GM19035 (cell line): ENCODE results near the gene ACSL1.

ENCODE experiments used
- ATAC-seq: cut with Tn5 transposase; IDR thresholded peaks from one replicate; pipeline ENCODE4 v1.9.1; 2021; ENCODE audit not compliant: unreplicated experiment

The ACSL1 gene, protein sequence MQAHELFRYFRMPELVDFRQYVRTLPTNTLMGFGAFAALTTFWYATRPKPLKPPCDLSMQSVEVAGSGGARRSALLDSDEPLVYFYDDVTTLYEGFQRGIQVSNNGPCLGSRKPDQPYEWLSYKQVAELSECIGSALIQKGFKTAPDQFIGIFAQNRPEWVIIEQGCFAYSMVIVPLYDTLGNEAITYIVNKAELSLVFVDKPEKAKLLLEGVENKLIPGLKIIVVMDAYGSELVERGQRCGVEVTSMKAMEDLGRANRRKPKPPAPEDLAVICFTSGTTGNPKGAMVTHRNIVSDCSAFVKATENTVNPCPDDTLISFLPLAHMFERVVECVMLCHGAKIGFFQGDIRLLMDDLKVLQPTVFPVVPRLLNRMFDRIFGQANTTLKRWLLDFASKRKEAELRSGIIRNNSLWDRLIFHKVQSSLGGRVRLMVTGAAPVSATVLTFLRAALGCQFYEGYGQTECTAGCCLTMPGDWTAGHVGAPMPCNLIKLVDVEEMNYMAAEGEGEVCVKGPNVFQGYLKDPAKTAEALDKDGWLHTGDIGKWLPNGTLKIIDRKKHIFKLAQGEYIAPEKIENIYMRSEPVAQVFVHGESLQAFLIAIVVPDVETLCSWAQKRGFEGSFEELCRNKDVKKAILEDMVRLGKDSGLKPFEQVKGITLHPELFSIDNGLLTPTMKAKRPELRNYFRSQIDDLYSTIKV

DNA sequence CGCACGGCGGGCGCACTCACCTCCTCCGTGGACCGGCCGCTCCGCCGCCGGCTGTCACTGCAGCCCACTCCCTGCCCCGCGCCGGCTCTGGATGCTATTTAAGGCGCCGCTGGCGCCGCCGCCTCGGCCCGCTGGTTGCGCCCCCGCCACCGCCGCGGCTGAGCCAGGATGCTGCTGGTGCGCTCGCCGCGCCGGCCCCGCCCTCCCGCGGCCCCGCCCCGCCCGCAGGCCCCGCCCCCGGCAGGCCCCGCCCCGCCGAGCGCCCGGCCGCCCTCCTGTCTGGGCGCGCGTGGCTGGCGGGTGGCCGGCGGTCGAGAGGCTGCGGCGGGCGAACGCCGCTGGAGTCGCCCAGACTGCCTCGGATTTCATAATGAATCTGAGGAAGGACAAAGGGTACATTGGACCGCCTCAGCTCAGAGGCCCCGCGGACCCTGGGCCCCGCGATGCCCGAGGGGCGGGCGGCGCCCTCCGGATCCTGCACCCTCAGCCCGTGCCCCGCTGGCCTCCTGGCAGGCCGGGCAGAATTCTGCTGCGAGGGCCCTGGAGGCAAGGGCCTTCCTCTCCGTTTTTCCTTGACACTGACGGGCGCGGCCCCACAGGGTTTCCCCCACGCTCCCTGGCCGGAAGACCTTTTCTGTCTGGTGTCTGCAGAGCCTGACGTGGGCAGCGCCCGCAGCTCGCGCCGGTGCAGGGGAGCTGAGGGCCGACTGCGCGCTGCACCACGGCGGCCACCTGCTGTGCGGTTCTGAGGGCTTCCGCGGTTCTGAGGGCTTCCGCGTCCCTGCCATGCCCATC is at the start of gene ACSL1:
Gene ACSL1, minus strand, starts transcription at position 73 of the 795 bp plus-strand sequence. CDS start 22,454 bp downstream, outside the sequence.
- ATAC-seq = peak; percentile 77

DNA sequence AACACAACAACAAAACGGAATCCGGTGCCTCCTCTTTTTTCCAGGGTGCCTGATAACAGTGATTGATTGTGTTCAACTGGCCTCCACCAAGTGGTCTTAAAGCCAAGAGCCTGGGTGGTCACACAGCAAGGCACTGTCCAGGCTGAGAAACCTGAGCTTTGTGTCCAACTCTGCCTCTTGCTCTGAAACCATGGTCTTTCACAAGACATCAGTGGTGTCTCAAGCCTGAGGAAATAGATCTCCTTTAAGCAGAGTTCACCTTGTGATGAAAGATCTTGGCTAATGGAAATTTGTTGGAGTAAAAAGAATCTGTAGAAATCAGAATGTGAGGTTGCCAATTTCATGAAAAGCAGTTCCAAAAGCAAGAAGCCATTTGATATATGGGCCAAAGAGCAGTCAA is 47.3 kb upstream of the ACSL1 start:
- no peak for ATAC-seq

DNA sequence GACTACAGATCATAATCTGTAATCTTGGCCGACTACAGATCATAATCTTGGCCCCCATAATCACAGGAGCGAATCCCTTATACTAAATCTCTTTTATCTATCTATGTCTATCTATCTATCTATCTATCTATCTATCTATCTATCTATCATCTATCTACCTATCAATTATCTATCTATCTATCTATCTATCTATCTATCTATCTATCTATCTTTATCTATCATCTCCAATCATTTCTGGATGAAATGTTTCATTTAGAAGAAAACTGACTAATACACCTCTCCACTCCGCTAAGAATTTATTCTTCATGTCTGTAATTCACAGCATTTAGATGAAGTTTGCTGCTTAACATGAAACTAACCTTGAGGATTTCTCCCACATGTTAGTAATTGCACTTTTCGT is 45.0 kb upstream of the ACSL1 start:
- no peak for ATAC-seq

DNA sequence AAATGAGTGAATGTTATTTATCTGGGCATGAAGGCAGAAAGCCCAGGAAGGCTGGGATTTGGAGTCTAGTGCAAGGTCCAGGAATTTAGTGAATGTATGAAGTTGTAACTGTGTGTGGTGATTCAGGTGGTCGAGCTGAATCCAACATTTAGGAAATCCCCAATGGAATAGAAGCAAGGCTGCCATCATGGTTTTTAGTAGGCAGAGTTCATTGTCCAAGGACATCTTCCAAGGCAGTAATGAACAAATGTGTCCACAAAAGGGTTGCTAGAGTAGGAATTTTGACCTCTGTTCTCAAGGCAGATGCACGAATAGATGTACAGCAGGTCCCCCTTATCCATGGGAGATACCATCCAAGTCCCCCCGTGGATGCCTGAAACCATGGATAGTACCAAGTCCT is 42.9 kb upstream of the ACSL1 start:
- ATAC-seq = no peak

DNA sequence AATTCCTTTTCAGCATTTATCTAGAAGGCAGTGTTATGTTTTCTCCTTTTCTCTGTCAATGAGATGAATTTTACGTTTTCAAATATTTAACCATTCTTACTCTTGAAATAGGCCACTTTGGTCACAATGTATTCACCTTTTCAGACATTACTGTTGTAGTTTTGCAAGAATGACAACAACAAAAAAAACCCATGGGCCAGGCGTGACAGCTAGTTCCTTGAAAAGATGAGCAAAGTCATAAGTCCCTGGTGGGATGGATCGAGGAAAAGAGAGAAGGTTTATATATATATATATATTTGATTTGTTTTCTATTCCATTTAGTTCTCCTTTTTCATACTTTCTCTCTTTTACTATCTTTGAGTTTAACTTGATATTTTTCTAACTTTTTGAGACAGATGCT is 38.1 kb upstream of the ACSL1 start:
- ATAC-seq = no peak

DNA sequence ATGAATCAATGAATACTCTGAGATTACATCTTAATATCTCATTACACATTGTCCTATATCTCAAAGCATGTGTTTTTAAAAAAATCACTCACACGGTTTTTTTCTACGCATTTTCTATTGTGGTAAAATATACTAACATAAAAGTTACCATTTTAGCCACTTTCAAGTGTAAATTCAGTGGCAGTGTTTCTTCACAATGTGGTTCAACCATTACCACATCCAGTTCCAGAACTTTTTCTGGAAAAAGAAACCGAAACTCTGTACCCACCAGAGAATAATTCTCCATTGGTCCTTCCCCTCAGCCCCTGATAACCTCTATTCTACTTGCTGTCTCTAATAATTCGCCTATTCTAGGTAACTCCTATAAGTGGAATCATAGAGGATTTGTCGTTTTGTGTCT is 35.3 kb upstream of the ACSL1 start:
- no peak for ATAC-seq

DNA sequence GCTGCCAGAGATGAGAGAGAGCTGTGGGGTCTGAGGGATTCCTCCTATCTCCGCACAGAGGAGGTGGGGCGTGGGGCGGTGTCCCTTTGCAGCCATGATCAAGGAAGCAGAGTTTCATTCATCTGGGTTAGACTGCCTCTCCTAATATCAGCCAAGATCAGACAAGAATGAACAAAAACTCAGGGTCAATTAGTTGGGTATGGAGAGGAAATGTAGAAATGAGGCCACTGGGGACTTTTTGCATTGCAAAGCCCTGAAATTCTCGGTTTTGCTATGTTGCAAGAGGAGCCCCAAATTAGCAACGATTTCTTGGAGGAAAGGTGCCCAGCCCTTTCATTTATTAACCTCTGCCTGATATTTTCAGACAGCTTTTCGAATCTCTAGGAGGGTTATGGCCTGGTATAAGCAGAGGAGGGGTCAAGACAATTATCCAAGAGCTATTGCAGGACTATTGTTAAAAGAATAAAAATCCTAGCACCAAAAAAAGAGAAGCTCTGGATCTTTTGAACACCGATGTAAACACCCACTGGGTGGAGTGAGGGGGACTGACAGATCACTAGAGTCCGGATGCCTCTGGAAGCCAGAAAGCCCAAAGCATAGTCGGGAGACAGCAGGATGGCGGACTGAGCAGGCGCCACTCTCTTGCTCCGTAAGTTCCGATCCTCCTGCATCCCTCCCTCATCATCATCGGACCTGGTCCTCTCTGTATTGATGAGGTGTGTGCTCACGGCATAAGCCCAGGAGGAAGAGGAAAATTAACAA is 34.4 kb upstream of the ACSL1 start:
- ATAC-seq = no peak

DNA sequence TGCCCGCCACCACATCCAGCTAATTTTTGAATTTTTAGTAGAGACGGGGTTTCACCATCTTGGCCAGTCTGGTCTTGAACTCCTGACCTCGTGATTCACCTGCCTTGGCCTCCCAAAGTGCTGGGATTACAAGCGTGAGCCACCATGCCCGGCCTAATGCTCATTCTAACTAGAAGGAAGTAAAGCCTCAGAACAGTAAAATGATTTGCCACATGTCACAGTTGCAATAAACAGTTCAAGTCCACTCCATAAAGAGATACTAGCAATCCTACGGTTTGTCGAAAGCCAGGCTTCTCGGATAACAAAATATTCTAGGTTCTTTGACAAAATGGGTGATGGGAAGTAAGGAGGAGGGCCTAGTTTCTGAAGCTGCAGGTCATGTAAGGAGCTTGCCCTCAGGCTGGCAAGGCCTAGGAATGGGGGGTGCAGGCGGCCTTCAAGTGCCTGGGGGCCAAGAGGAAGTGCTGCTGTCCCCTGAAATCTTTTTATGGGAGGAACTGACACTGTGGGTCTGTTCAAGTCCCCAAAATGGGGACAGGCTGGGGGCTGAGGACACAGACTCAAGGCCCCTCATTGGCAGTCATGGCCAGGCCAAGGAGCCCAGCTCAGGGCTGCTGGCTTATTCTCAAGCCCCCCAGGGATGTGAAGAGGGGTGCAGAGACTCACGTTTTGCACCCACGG is 31.8 kb upstream of the ACSL1 start:
- ATAC-seq = no peak

DNA sequence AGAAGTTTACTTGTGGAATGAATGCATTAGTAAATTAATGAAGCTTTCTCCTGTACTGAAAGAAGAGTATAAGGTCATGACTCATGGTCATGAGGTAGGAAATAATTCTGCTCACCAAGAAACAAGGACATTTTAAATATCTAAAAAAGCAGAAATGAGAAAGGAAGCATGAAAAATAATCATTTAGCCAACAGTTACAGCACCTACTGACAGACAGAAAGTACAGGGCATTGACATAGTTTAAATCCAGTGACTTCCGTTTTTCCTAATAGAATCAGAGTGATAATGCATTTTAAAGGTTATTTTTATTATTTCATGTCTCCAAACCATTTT is 30.5 kb upstream of the ACSL1 start:
- no peak for ATAC-seq

DNA sequence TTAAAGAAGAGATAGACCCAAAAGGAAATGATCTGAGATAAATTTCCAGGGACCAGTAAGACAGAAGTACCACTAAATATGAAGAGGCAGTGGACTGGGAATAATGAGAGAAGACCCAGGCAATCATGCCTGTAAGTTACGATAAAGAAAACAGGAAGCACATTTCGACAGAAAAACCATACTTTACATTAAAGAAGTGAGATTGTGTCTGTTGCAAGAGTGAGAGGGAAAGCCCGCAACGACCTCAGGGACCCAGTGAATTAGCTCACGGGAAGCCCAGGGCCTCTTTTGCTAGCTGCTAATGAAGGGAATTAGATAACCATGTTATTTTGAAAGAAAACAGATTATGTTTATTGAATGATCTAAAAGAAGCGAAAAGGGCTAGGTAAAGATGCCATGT is 28.9 kb upstream of the ACSL1 start:
- no peak for ATAC-seq

DNA sequence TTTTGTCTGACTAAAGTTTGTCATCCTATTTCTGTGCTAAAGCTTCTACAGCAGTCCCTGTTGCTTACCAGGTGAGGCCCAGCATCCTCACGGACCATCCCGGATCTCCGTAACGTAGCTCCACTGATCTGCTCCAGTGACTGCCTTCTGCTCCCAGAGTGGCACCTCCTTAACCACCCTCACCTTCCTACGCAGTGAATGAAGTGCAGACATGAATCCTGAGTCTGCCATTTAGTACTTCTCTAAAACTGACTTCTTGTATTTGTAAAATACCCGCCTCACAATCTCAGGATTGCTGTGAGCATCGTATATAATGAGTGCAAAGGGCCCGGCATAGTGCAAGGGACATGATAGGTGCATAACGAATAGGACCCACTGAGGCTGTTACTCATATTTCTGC is 27.7 kb upstream of the ACSL1 start:
- no peak for ATAC-seq

DNA sequence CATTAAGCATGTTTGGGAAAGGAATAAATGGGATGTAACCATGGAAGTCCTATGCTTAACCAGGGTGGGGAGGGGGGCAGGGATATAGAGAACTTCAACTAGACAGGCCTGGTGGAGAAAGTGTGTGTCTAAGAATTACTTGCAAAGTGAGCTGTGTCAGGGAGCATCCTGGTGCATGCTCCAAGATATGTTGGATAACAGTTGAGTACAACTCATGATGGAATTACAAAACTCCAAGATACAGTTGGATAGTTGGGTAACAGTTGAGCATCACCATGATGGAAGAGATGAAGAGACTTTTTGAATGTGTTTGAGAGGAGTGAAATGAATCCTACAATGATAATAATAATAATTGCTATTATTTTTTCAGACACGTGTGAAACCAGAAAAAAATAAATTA is 26.1 kb upstream of the ACSL1 start:
- no peak for ATAC-seq

DNA sequence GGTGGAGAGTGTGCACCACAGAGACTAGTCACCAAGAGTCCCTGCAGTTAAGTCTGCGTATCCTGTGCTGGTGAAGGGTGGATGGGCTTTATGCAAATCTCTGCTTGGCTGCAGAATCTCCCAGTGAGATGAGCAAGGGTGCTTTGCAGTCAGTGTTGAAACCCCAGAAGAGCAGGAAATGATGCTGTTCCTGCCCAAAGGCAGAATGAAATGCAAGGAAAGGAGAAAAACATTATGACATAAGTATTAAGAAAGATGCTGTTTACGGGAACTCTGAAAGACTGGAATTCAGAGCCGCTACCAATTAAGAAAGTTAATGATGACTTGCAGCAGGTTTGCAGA is 25.4 kb upstream of the ACSL1 start:
- peak; percentile 56 for ATAC-seq

DNA sequence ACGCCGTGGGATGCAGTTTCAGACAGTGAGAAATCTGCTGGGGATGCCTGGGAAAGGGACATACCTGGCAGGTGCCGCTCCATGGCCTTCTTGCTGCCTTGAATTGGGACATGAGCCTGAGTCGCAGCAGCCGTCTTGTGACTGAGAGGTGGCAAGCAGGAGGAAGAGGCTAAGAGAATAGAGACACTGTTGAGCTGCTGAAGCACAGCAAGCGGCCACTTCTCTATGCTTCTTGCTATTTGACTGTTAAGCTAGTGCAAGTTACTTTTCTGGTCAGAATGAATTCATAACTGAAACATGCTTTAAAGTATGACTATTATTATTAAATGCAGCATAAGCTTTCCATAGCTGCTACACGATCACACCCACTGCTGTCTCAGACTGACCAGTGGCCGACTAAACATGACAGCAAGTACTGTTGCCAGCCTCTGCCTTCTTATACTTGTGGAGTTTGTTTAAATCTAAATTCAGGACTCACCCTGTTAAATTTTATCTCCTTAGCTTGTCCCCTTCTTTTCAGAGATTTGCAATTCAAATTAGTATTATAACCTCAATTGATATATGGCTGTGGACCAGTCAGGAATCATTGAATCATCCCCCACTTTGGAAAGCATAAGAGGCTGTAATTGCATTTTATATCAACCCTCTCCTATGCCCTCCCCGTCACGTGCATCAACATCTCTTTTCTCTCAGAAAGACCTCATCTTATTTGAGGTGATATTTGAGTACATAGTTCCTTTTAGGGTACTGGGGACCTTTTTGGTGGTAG is 24.8 kb upstream of the ACSL1 start:
- peak; percentile 44 for ATAC-seq

DNA sequence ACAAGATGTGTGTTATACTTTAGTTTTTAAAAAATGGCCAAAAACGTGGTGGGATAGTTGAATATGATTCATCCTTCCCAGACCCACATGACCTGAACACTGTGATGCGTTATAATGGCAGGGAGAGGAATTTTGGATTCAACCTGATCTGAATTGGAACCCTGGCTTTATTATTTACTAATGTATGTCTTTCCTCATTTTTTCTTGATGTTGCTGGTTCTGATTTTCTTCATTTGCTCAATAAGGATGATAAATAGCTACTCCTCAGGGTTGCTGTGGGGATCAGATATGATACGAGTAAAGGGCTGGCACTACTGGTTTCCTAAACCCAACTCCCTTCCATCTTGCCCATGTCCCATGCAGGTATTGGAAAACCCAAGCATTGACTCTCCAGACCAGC is 24.2 kb upstream of the ACSL1 start:
- ATAC-seq = no peak

DNA sequence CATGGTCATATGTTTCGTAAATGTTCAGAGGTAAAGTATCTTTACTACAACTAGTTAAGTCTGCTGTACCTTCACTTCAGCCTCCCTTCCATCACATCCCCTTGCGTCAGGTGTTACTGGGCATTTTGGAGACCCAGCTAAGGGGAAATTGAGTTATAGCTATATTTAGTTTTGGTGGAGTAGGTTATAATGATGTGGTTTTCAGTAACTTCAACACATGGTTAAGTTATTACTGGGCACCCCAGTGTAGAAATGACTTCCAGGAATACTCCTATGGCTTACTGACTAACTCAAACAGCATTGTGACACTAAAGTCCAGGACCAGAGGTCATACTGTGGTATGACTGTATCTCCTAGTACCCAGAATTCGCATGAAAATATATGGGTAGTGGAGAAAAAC is 23.4 kb upstream of the ACSL1 start:
- no peak for ATAC-seq

DNA sequence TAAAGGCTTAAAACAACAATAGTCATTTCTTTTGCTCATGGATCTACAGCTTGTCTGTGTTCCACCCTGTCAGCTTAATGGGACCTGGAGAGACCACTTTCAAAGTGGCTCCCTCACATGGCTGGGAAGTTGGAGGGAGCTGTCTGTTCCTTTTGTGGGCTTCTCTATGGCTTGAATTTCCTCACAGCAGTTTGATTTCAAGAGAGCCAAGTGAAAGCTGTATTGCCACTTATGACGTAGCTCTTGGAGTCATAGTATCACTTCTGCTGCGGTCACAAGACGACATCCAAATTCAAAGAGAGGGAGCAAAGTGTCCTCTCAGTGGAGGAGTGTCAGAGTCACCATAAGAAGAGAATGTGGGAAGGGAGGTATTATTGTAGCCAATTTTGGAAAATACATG is 22.7 kb upstream of the ACSL1 start:
- no peak for ATAC-seq

DNA sequence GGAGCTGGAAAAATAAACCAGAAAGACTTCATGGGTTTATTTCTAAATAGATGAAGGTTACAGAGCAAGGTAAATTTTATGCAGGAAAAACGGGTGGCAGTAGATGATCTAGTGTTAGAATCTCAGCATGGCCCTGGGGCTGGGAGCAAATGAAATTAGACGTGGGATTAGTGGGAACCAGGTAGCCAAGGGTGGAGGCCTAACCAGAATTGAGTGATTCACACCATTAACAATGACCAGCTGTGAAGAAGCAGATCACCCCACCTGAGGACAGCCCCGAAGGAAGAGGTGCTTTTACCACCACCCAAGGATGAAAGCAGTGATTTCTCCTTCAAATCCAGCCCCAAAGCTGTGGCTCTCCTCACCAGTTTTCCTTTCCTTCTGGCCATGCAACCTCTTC is 20.8 kb upstream of the ACSL1 start:
- no peak for ATAC-seq

DNA sequence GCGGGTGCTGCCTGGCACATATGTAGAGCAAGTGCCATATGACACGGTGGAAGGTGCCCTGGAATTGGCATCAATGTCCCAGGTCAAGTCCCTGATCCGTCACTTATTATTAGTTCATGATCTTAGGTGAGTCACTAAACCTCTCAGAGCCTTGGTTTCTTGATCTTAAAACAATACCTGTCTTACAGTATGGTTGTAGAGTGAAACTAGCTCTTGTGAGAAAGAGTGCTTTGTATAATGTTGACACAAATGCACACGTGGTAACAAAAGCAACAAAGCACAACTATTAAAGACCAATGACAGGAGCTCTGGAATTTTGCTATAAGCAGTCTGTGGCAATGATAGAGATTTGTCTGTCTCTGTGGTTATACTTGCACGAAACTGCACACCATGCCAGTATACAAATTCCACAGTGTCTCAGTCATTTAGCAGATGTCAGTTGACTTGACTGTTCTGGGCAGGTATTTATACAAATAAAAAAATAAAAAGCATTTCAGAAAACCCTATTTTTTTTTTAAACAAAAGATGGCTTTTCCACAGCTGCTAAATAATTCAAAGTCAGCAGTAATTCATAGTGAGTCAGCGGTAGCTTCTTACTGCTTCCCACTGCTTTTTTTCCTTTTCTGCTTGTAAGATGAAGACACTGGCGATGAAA is 19.7 kb upstream of the ACSL1 start:
- ATAC-seq = no peak

DNA sequence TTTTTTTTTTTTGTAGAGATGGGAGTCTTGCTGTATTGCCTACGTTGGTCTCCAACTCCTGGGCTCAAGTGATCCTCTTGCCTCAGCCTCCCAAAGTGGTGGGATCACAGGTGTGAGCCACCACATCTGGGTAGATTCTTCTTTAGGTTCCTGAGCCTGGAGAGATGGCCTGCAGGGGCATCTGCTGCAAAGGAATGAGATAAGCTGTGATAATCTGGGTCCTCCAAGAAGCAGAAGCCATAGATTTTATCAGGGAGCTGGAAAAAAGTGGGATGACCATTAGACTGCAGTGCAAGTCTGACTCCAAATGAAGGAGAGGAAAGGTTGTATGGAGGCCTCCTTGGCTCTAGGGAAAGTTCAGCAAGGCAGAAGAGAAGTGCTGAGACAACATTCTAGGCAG is 19.0 kb upstream of the ACSL1 start:
- no peak for ATAC-seq
